Stimulated activated CD4-positive, alpha-beta T cell treated with anti-CD3 and anti-CD28 coated beads, Interleukin-4, amount 100 ng/mL, for 24 hours (primary cell): ENCODE data around the gene CLDN10.
"Not testable (repeated sequence)": the region's sequence is repeated elsewhere in the genome, so short reads cannot be mapped to it uniquely, and the experiment has no call there.

Source experiments
- DNase-seq: peaks from one replicate; pipeline ENCODE4 v3.0.0-alpha.2; 2020

Gene CLDN10

GRCh38 chr13:95541911-95542474 is 10.5 kb upstream of the CLDN10 start:
- DNase-seq: no peak

GRCh38 chr13:95544293-95544692 is 8.2 kb upstream of the CLDN10 start:
- DNase-seq: no peak

GRCh38 chr13:95546919-95547318 is 5.6 kb upstream of the CLDN10 start:
- DNase-seq: no peak

- DNase-seq: no peak
Measured at GRCh38 chr13:95547531-95548167, 4.9 kb upstream of the CLDN10 start.

GRCh38 chr13:95552208-95552538 is 347 bp upstream of the CLDN10 start:
- no peak for DNase-seq

- no peak for DNase-seq
Measured at GRCh38 chr13:95553581-95554385, 1.3 kb downstream of the CLDN10 start.

- DNase-seq: no peak
Measured at GRCh38 chr13:95557013-95557412, 4.5 kb downstream of the CLDN10 start.

- DNase-seq: no peak
Measured at GRCh38 chr13:95559100-95559499, 6.6 kb downstream of the CLDN10 start.

- no peak for DNase-seq
Measured at GRCh38 chr13:95560387-95560786, 7.9 kb downstream of the CLDN10 start.

- DNase-seq: no peak
Measured at GRCh38 chr13:95564091-95564490, 11.6 kb downstream of the CLDN10 start.

GRCh38 chr13:95564733-95565291 is 12.3 kb downstream of the CLDN10 start:
- no peak for DNase-seq

- DNase-seq: not testable (repeated sequence)
Measured at GRCh38 chr13:95565758-95566157, 13.2 kb downstream of the CLDN10 start.

GRCh38 chr13:95568131-95568530 is 15.6 kb downstream of the CLDN10 start:
- DNase-seq: no peak

GRCh38 chr13:95570016-95570415 is 17.5 kb downstream of the CLDN10 start:
- no peak for DNase-seq

GRCh38 chr13:95571941-95572340 is 19.4 kb downstream of the CLDN10 start:
- DNase-seq: no peak

- DNase-seq: no peak
Measured at GRCh38 chr13:95573221-95573620, 20.7 kb downstream of the CLDN10 start.

GRCh38 chr13:95579303-95579702 is 26.8 kb downstream of the CLDN10 start:
- DNase-seq: no peak

GRCh38 chr13:95585867-95586266 is 33.3 kb downstream of the CLDN10 start:
- DNase-seq: no peak

- DNase-seq: no peak
Measured at GRCh38 chr13:95588134-95588533, 35.6 kb downstream of the CLDN10 start.

- DNase-seq: no peak
Measured at GRCh38 chr13:95588721-95589120, 36.2 kb downstream of the CLDN10 start.

GRCh38 chr13:95593462-95593861 is 40.9 kb downstream of the CLDN10 start:
- no peak for DNase-seq

- no peak for DNase-seq
Measured at GRCh38 chr13:95596701-95597100, 44.2 kb downstream of the CLDN10 start.

GRCh38 chr13:95601216-95601615 is 48.7 kb downstream of the CLDN10 start:
- no peak for DNase-seq

- DNase-seq: no peak
Measured at GRCh38 chr13:95601906-95602305, 49.4 kb downstream of the CLDN10 start.
